ENCODE data around the gene SLC22A12. TPM values are rescaled to one million over a fixed set of nuclear protein-coding genes. Genes with fewer than 3 reads are reported as not detected.

The SLC22A12 gene
- total RNA-seq, 4 donors from 2014 or later = not detected

- TF ChIP-seq CTCF (IDR thresholded peaks at IDR 0.05) = no peak
- TF ChIP-seq POLR2A (IDR thresholded peaks at IDR 0.05) = no peak
- no peak for DNase-seq
These were observed 10.8 kb downstream of the SLC22A12 start for GRCh38 chr11:64601605-64602465.

GRCh38 chr11:64602466-64603070 lies 11.5 kb downstream of the SLC22A12 start:
- Histone ChIP-seq H3K4me3 (no peak overlapping the region), H3K36me3 (no peaks in the 10 kb centered on the region), H3K4me1 (no peaks in the 10 kb centered on the region), H3K27ac (no peak overlapping the region), H3K9me3 (no peaks in the 10 kb centered on the region), H3K27me3 (no peaks in the 10 kb centered on the region)
- TF ChIP-seq POLR2A (IDR thresholded peaks at IDR 0.05) (no peak), CTCF (IDR thresholded peaks at IDR 0.05) (no peak)
- DNase-seq = no peak

More at GRCh38 chr11:64601605-64602465, 10.8 kb downstream of the SLC22A12 start:
- no peak overlapping the region for H3K4me3 ChIP-seq
- no peaks in the 10 kb centered on the region for H3K27me3 ChIP-seq
- no peaks in the 10 kb centered on the region for H3K4me1 ChIP-seq
- no peaks in the 10 kb centered on the region for H3K36me3 ChIP-seq
- no peaks in the 10 kb centered on the region for H3K9me3 ChIP-seq
- H3K27ac ChIP-seq = no peak overlapping the region

GRCh38 chr11:64603411-64604110 lies 12.5 kb downstream of the SLC22A12 start:
- TF ChIP-seq POLR2A (IDR thresholded peaks at IDR 0.05) = no peak
- no peak for TF ChIP-seq CTCF (IDR thresholded peaks at IDR 0.05)
- no peaks in the 10 kb centered on the region for H3K9me3 ChIP-seq

GRCh38 chr11:64604458-64605243 lies 13.6 kb downstream of the SLC22A12 start:
- Histone ChIP-seq H3K4me3 (no peak overlapping the region), H3K4me1 (no peaks in the 10 kb centered on the region), H3K9me3 (no peaks in the 10 kb centered on the region), H3K36me3 (no peaks in the 10 kb centered on the region), H3K27me3 (no peaks in the 10 kb centered on the region), H3K27ac (no peak overlapping the region)
- TF ChIP-seq CTCF (IDR thresholded peaks at IDR 0.05) (no peak), POLR2A (IDR thresholded peaks at IDR 0.05) (no peak)
- DNase-seq = no peak

More at GRCh38 chr11:64603411-64604110, 12.5 kb downstream of the SLC22A12 start:
- no peak overlapping the region for H3K27ac ChIP-seq
- no peak overlapping the region for H3K4me3 ChIP-seq
- no peaks in the 10 kb centered on the region for H3K27me3 ChIP-seq
- H3K4me1 ChIP-seq = no peaks in the 10 kb centered on the region
- DNase-seq = no peak
- no peaks in the 10 kb centered on the region for H3K36me3 ChIP-seq

GRCh38 chr11:64605244-64605560 lies 14.2 kb downstream of the SLC22A12 start:
- no peaks in the 10 kb centered on the region for H3K4me1 ChIP-seq
- H3K9me3 ChIP-seq = no peaks in the 10 kb centered on the region
- no peak for TF ChIP-seq CTCF (IDR thresholded peaks at IDR 0.05)
- no peak for TF ChIP-seq POLR2A (IDR thresholded peaks at IDR 0.05)
- no peak overlapping the region for H3K27ac ChIP-seq
- H3K4me3 ChIP-seq = no peak overlapping the region
- no peaks in the 10 kb centered on the region for H3K36me3 ChIP-seq
- H3K27me3 ChIP-seq = no peaks in the 10 kb centered on the region
- no peak for DNase-seq

All from Peyer's patch (tissue), 4 donors.